H9 (cell line): ENCODE results near the gene TIGD3. TPM values are rescaled to one million over a fixed set of nuclear protein-coding genes. Genes with fewer than 3 reads are reported as not detected.
A peak's percentile ranks its signal among the peaks of the same experiment; 100 is the strongest.

ENCODE experiments used
- DNase-seq: peaks from one replicate; pipeline ENCODE4 v3.0.0-alpha.2; 2017
- H2AFZ ChIP-seq: one replicate; pipeline ENCODE4 v1.6.1; 2013; ENCODE audit warnings: mild to moderate bottlenecking, low read length, control low read depth, moderate library complexity
- H2AK5ac ChIP-seq: 2 replicates; pipeline ENCODE4 v1.6.1; 2013; ENCODE audit warnings: low read length, control low read depth, mixed read lengths; ENCODE audit not compliant: insufficient read length
- H2BK120ac ChIP-seq: one replicate; pipeline ENCODE4 v1.6.1; 2013; ENCODE audit warnings: low read depth, mild to moderate bottlenecking, low read length, control low read depth, inconsistent platforms; ENCODE audit not compliant: poor library complexity, severe bottlenecking
- H2BK12ac ChIP-seq: 2 replicates; pipeline ENCODE4 v1.6.1; 2013; ENCODE audit warnings: low read length, control low read depth, mixed read lengths, low read depth; ENCODE audit not compliant: insufficient read length
- H2BK15ac ChIP-seq: 2 replicates; pipeline ENCODE4 v1.6.1; 2013; ENCODE audit warnings: low read depth, low read length, control low read depth
- H2BK20ac ChIP-seq: one replicate; pipeline ENCODE4 v1.6.1; 2013; ENCODE audit warnings: low read depth, mild to moderate bottlenecking, low read length, control low read depth, inconsistent platforms; ENCODE audit not compliant: poor library complexity, severe bottlenecking
- H2BK5ac ChIP-seq: 2 replicates; pipeline ENCODE4 v1.6.1; 2013; ENCODE audit warnings: low read length, control low read depth, mixed read lengths; ENCODE audit not compliant: insufficient read length
- H3K14ac ChIP-seq: 2 replicates; pipeline ENCODE4 v1.6.1; 2013; ENCODE audit warnings: low read length, control low read depth; ENCODE audit not compliant: insufficient read depth
- H3K18ac ChIP-seq: 2 replicates; pipeline ENCODE4 v1.6.1; 2013; ENCODE audit warnings: low read depth, mild to moderate bottlenecking, mixed read lengths, low read length, control low read depth; ENCODE audit not compliant: insufficient read length
- H3K23ac ChIP-seq: 2 replicates; pipeline ENCODE4 v1.6.1; 2013; ENCODE audit warnings: low read length, control low read depth, mixed read lengths, low read depth; ENCODE audit not compliant: insufficient read length
- H3K23me2 ChIP-seq: 2 replicates; pipeline ENCODE4 v1.6.1; 2013; ENCODE audit warnings: low read depth, mild to moderate bottlenecking, mixed read lengths, low read length, control low read depth; ENCODE audit not compliant: insufficient read length, poor library complexity, severe bottlenecking
- H3K27ac ChIP-seq: 2 replicates; pipeline ENCODE4 v1.5.1; 2013; ENCODE audit warnings: low read length, control low read depth, mixed read lengths, low read depth; ENCODE audit not compliant: insufficient read length
- H3K27me3 ChIP-seq: 2 replicates; pipeline ENCODE4 v1.6.1; 2013; ENCODE audit warnings: low read length, control low read depth, inconsistent platforms; ENCODE audit not compliant: insufficient read depth
- H3K4ac ChIP-seq: 2 replicates; pipeline ENCODE4 v1.6.1; 2013; ENCODE audit warnings: low read depth, mild to moderate bottlenecking, control low read depth, inconsistent platforms, low read length, moderate library complexity
- H3K4me1 ChIP-seq: 2 replicates; pipeline ENCODE4 v1.6.1; 2013; ENCODE audit warnings: low read length, control low read depth, inconsistent platforms; ENCODE audit not compliant: insufficient read depth
- H3K4me2 ChIP-seq: 2 replicates; pipeline ENCODE4 v1.6.1; 2013; ENCODE audit warnings: low read length, control low read depth, mixed read lengths; ENCODE audit not compliant: insufficient read length, insufficient read depth
- H3K56ac ChIP-seq: 2 replicates; pipeline ENCODE4 v1.6.1; 2013; ENCODE audit warnings: low read depth, mild to moderate bottlenecking, mixed read lengths, low read length, control low read depth; ENCODE audit not compliant: insufficient read length
- H3K79me1 ChIP-seq: 2 replicates; pipeline ENCODE4 v1.6.1; 2013; ENCODE audit warnings: low read depth, mild to moderate bottlenecking, moderate library complexity, low read length, control low read depth, inconsistent platforms; ENCODE audit not compliant: insufficient read depth, poor library complexity, severe bottlenecking
- H3K79me2 ChIP-seq: 2 replicates; pipeline ENCODE4 v1.6.1; 2013; ENCODE audit warnings: low read length, control low read depth, inconsistent platforms; ENCODE audit not compliant: insufficient read depth
- H3K9ac ChIP-seq: 2 replicates; pipeline ENCODE4 v1.6.1; 2013; ENCODE audit warnings: low read length, control low read depth, mixed read lengths; ENCODE audit not compliant: insufficient read length; ENCODE audit errors: extremely low read depth
- H3K9me3 ChIP-seq: one replicate; pipeline ENCODE4 v1.6.1; 2013; ENCODE audit warnings: low read depth, low read length, inconsistent platforms; ENCODE audit not compliant: control insufficient read depth
- H3T11ph ChIP-seq: one replicate; pipeline ENCODE4 v1.6.1; 2013; ENCODE audit warnings: mild to moderate bottlenecking, low read length, control low read depth, inconsistent platforms
- H4K20me1 ChIP-seq: one replicate; pipeline ENCODE4 v1.6.1; 2013; ENCODE audit not compliant: control insufficient read depth, insufficient read length, insufficient read depth
- H4K5ac ChIP-seq: 2 replicates; pipeline ENCODE4 v1.6.1; 2013; ENCODE audit warnings: low read depth, mild to moderate bottlenecking, mixed read lengths, low read length, control low read depth; ENCODE audit not compliant: insufficient read length
- H4K8ac ChIP-seq: replicated peaks from 2 replicates; pipeline ENCODE4 v1.6.1; 2013; ENCODE audit warnings: low read length, control low read depth, mixed read lengths, low read depth; ENCODE audit not compliant: insufficient read length
- H4K91ac ChIP-seq: 2 replicates; pipeline ENCODE4 v1.6.1; 2013; ENCODE audit warnings: low read depth, mild to moderate bottlenecking, moderate library complexity, mixed read lengths, low read length, control low read depth; ENCODE audit not compliant: insufficient read length
- H3K27ac Mint-ChIP-seq, 3 experiments: 2 replicates in 2 of 3; 3 replicates in 1 of 3; pipeline ENCODE4 v1.8.0; 2020 to 2021; ENCODE audit warnings: mixed read lengths in 3 of 3, mild to moderate bottlenecking in 1 of 3, moderate library complexity in 1 of 3
- H3K27me3 Mint-ChIP-seq: 2 replicates; pipeline ENCODE4 v1.8.0; 2021; ENCODE audit warnings: low read depth, mild to moderate bottlenecking, moderate library complexity, mixed read lengths
- H3K36me3 Mint-ChIP-seq, 3 experiments: 2 replicates in 2 of 3; 3 replicates in 1 of 3; pipeline ENCODE4 v1.8.0; 2020 to 2021; ENCODE audit warnings: low read depth in 3 of 3, mixed read lengths in 3 of 3; ENCODE audit not compliant: insufficient read depth in 1 of 3
- H3K4me1 Mint-ChIP-seq, 2 experiments: 2 replicates each; pipeline ENCODE4 v1.8.0; 2020; ENCODE audit warnings: mixed read lengths in 2 of 2
- H3K4me3 Mint-ChIP-seq, 2 experiments: 2 replicates in 1 of 2; 3 replicates in 1 of 2; pipeline ENCODE4 v1.8.0; 2020 to 2021; ENCODE audit warnings: mild to moderate bottlenecking in 2 of 2, mixed read lengths in 2 of 2, moderate library complexity in 1 of 2
- H3K9me3 Mint-ChIP-seq, 2 experiments: 2 replicates in 1 of 2; 3 replicates in 1 of 2; pipeline ENCODE4 v1.8.0; 2020; ENCODE audit warnings: mild to moderate bottlenecking in 2 of 2, mixed read lengths in 2 of 2, moderate library complexity in 1 of 2
- WGBS: extraction: QIAGEN DNeasy Blood & Tissue Kit; methylation state at CpG from one replicate; pipeline ENCODE4 v1.1.7; 2013; ENCODE audit warnings: missing lambda C conversion rate, low lambda C conversion rate, mixed read lengths; ENCODE audit not compliant: insufficient read length; ENCODE audit errors: extremely low coverage; 5-methylcytosine and 5-hydroxymethylcytosine counted together
- total RNA-seq: library from RNA; stranded (reverse); gene quantifications from 2 replicates; pipeline ENCODE4 v1.2.1, GENCODE V29; 2021
- TF ChIP-seq, protein P1 (sequence below): fragments of 200-600 bp; sonication (generic); conservative IDR thresholded peaks from 3 replicates; pipeline ENCODE4 v1.8.0; 2021; ENCODE audit warnings: antibody characterized with exemption, mild to moderate bottlenecking

The TIGD3 gene
- total RNA-seq, 1 experiment from 2014 or later = 0.66 TPM

GRCh38 chr11:65329944-65330403 lies 24.6 kb upstream of the TIGD3 start:
- H3K27me3 ChIP-seq = no peaks in the 10 kb centered on the region
- H2BK5ac ChIP-seq = no peak overlapping the region
- no peak overlapping the region for H3K4ac ChIP-seq
- H3K23me2 ChIP-seq = peaks cover 4% of the 10 kb centered on the region
- WGBS = no CpG with 5 or more reads among the region's 13 CpGs
- H3K4me2 ChIP-seq = no peak overlapping the region
- H3K4me1 ChIP-seq = 0 out of 2 replicates have a peak, but pooled peaks cover 2% of the 10 kb centered on the region
- Mint-ChIP-seq H3K27me3 (peaks cover 4% of the 10 kb centered on the region), H3K36me3 (peaks cover 0 to 1% (median 0%) of the 10 kb centered on the region in 3 experiments; a peak in 1 of 7 replicates), H3K27ac (no peak overlapping the region), H3K4me3 (peak overlapping the region in 1 of 2 experiments; percentile 41; a peak in 2 of 5 replicates), H3K4me1 (peaks cover 13 to 14% of the 10 kb centered on the region in 2 experiments), H3K9me3 (no peaks in the 10 kb centered on the region; a peak in 1 of 5 replicates)
- no peak overlapping the region for H2BK120ac ChIP-seq
- H3K56ac ChIP-seq = no peak overlapping the region
- no peak overlapping the region for H4K8ac ChIP-seq
- peak; percentile 76 for DNase-seq
- H3K14ac ChIP-seq = no peak overlapping the region
- no peak overlapping the region for H2BK15ac ChIP-seq
- H3K27ac ChIP-seq = no peak overlapping the region
- no peak overlapping the region for H3K18ac ChIP-seq
- no peak overlapping the region for H3K9ac ChIP-seq
- peak overlapping the region; percentile 59 for H2AFZ ChIP-seq
- no peak overlapping the region for H4K91ac ChIP-seq
- no peak overlapping the region for H4K5ac ChIP-seq
- TF ChIP-seq, protein P1, sequence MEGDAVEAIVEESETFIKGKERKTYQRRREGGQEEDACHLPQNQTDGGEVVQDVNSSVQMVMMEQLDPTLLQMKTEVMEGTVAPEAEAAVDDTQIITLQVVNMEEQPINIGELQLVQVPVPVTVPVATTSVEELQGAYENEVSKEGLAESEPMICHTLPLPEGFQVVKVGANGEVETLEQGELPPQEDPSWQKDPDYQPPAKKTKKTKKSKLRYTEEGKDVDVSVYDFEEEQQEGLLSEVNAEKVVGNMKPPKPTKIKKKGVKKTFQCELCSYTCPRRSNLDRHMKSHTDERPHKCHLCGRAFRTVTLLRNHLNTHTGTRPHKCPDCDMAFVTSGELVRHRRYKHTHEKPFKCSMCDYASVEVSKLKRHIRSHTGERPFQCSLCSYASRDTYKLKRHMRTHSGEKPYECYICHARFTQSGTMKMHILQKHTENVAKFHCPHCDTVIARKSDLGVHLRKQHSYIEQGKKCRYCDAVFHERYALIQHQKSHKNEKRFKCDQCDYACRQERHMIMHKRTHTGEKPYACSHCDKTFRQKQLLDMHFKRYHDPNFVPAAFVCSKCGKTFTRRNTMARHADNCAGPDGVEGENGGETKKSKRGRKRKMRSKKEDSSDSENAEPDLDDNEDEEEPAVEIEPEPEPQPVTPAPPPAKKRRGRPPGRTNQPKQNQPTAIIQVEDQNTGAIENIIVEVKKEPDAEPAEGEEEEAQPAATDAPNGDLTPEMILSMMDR = peak; percentile 87
- no peaks in the 10 kb centered on the region for H3K79me1 ChIP-seq
- no peak overlapping the region for H3K23ac ChIP-seq
- H3K9me3 ChIP-seq = no peaks in the 10 kb centered on the region
- peaks cover 6% of the 10 kb centered on the region; the same call in 1 of the 2 replicates for H3K79me2 ChIP-seq
- no peaks in the 10 kb centered on the region for H4K20me1 ChIP-seq
- H2BK20ac ChIP-seq = no peak overlapping the region
- H3T11ph ChIP-seq = no peak overlapping the region
- no peak overlapping the region for H2AK5ac ChIP-seq
- no peak overlapping the region for H2BK12ac ChIP-seq
